ENCODE measurements around the gene MAST4.

The MAST4 gene

GRCh38 chr5:67202828-67203227 is 606.6 kb downstream of the MAST4 start:
- no peak for DNase-seq (ENCODE audit: low spot score)
- H3K27ac ChIP-seq: no peak overlapping the region
- ChIA-PET POLR2A (ENCODE audit: low non-redundant PET) (no interaction called here), CTCF (no interaction called here)
- TF ChIP-seq, protein P1, sequence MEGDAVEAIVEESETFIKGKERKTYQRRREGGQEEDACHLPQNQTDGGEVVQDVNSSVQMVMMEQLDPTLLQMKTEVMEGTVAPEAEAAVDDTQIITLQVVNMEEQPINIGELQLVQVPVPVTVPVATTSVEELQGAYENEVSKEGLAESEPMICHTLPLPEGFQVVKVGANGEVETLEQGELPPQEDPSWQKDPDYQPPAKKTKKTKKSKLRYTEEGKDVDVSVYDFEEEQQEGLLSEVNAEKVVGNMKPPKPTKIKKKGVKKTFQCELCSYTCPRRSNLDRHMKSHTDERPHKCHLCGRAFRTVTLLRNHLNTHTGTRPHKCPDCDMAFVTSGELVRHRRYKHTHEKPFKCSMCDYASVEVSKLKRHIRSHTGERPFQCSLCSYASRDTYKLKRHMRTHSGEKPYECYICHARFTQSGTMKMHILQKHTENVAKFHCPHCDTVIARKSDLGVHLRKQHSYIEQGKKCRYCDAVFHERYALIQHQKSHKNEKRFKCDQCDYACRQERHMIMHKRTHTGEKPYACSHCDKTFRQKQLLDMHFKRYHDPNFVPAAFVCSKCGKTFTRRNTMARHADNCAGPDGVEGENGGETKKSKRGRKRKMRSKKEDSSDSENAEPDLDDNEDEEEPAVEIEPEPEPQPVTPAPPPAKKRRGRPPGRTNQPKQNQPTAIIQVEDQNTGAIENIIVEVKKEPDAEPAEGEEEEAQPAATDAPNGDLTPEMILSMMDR (conservative IDR thresholded peaks at IDR 0.05; ENCODE audit: low read depth): no peak

DNA sequence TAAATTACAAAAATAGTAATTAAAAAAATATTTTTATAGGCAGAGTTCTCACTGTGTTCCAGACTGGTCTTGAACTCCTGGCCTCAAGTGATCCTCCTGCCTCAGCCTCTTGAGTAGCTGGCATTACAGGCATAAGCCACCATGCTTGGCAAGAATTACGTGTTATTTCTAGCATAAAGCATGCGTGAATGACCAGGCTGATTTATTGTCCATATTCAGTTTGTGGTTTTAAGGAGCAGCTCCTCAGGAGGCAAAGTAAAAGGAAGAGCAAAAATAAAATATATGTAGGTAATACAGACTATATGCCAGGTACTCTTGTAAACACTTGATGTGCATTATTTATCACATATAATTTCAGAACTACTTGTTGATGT is 607.5 kb downstream of the MAST4 start:
- POLR2A ChIA-PET (ENCODE audit: low non-redundant PET): no interaction called here
- H3K27ac ChIP-seq: no peak overlapping the region
- no peak for DNase-seq (ENCODE audit: low spot score)
- CTCF ChIA-PET: interaction anchor here (0.6 kb wide), 1 partner anchor 1341 kb away, joined by 3 read pairs; no protein-coding TSS in a partner anchor
- TF ChIP-seq, protein P1 (conservative IDR thresholded peaks at IDR 0.05; ENCODE audit: low read depth): no peak

DNA sequence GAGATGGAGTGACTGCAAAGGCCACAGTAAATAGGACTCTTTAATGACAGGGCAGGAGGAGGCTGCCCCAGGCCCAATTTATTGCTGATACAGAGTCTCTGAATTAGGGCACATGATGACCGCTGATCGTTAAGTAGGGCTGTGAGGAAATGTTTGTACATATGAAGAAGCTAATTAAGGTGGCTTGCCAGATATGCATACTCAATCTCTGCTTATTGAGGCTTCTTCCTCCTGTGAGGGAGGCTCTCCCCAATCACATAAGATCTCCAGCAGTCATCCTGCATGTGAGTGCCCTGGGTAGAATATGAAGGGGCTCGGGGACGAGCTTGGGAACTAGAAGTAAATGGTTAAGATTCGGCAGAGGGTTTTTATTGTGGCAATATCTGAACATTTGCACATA is 608.6 kb downstream of the MAST4 start:
- TF ChIP-seq, protein P1 (conservative IDR thresholded peaks at IDR 0.05; ENCODE audit: low read depth): no peak
- CTCF ChIA-PET: no interaction called here
- no peak overlapping the region for H3K27ac ChIP-seq
- no peak for DNase-seq (ENCODE audit: low spot score)
- POLR2A ChIA-PET (ENCODE audit: low non-redundant PET): no interaction called here

GRCh38 chr5:67205981-67206380 is 609.8 kb downstream of the MAST4 start:
- no peak for DNase-seq (ENCODE audit: low spot score)
- TF ChIP-seq, protein P1 (conservative IDR thresholded peaks at IDR 0.05; ENCODE audit: low read depth): no peak
- POLR2A ChIA-PET (ENCODE audit: low non-redundant PET): no interaction called here
- H3K27ac ChIP-seq: peak overlapping the region; percentile 31
- CTCF ChIA-PET: no interaction called here

GRCh38 chr5:67206461-67206860 is 610.3 kb downstream of the MAST4 start:
- ChIA-PET POLR2A (ENCODE audit: low non-redundant PET) (no interaction called here), CTCF (interaction anchor here (0.7 kb wide), 1 partner anchor 830 kb away, joined by 3 read pairs; no protein-coding TSS in a partner anchor)
- TF ChIP-seq, protein P1 (conservative IDR thresholded peaks at IDR 0.05; ENCODE audit: low read depth): no peak
- H3K27ac ChIP-seq: no peak overlapping the region
- DNase-seq (ENCODE audit: low spot score): no peak

GRCh38 chr5:67206929-67207328 is 610.7 kb downstream of the MAST4 start:
- ChIA-PET POLR2A (ENCODE audit: low non-redundant PET) (no interaction called here), CTCF (interaction anchor here (0.6 to 1.4 kb wide), 4 partner anchors 40 to 829 kb away, joined by 3 to 5 read pairs (median 4); no protein-coding TSS in a partner anchor)
- peak; percentile 98 for DNase-seq (ENCODE audit: low spot score)
- TF ChIP-seq, protein P1 (conservative IDR thresholded peaks at IDR 0.05; ENCODE audit: low read depth): no peak
- H3K27ac ChIP-seq: peak overlapping the region; percentile 57

All from RWPE1 (cell line).